CD4-positive, alpha-beta T cell treated with Interleukin-21 for 1 hour (primary cell): ENCODE measurements around the gene TSPO.

Experiments
- DNase-seq: peaks from one replicate; pipeline ENCODE4 v3.0.0-alpha.2; 2020

The TSPO gene

DNA sequence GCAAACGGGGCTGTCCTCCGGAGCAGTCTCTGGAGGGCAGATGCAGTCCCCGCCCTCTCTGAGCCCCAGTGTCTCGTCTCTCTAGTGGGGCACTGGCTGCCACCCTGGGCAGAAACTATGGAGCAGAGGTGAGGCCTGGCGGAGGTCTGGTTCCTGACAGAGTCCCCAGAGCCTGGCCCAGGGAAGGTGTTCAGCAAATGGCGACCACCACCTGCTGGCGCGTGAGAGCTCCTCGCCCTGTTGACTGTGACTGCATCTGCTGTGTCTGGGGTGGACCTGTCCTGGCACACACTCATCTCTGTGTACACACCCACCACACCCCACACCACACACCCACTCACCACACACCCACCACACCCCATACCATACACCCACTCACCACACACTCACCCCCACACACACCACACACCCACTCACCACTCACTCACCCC is 53.9 kb downstream of the TSPO start:
- no peak for DNase-seq

DNA sequence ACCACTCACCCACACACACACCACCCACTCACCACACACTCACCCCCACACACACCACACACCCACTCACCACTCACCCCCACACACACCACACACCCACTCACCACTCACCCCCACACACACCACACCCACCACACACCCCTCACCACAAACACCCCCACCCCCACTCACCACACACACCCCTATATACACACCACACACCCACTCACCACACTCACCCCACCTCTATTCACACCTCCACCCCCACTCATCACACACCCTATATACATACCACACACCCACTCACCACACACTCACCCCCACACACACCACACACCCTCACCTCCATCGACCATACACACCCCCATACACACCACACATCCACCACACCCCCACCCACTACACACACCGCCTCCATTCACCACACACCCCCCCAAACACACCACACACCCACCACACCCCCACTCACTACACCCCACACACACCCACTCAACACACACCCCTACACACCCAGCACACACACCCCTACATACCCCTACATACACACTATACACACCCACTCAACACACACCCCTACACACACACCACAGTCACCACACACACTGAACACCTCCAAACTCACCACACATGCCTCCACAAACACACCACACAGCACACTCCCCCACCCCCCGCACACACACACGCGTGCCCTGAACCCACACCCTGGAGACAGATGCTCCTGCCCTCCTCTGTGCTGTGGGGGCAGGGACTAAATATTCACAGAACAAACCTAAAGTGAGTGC is 54.6 kb downstream of the TSPO start:
- DNase-seq = peak; percentile 56

DNA sequence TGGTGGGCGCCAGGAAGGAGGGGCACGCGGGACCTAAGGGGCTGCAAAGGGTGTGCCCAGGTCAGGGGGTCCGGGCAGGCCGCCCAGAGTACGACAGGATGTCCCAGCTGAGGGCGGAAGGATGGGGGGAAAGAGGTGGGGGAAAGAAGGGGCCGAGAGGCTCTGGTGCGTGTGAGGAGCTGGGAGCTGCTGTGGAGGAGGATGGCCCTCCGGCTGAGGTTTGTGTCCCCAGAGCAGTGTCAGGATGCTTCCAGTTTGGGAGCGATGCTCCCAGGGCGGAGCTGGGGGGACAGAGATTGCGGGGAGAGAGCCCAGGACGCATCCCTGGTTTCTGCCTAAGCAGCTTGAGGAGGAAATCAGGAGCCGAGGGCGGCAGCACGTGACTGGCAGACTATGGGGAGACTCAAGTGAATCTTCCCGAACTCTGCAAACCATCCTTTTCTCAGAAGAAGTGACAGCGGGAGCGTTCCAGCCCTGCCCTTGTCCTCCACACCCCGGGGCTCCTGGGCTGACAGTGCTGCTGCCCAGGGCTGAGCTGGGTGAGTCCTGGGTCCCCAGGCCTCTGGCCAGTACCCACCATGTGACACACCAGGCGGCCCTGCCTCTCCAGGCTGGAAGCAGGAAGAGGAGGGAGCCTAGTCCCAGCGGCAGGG is 55.3 kb downstream of the TSPO start:
- DNase-seq = no peak

DNA sequence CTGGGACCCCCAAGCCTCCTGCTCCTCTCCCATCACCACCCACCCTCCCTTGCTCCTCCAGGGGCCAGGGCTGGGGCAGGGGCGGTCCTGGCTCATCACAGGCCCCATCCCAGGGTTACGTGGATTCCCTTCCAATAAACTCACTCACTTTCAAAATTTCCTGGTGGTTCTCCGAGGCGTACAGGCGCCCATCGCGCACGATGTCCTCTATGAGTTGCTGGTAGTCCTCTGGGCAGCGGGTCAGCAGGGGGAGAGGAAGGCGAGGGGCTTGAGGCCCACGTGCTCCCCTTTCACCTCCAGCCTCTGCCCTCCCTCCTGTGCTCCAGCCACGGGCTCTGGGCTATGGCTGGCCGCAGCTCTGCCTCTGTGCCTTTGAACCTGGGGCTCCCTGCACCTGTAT is 56.0 kb downstream of the TSPO start:
- DNase-seq = no peak

DNA sequence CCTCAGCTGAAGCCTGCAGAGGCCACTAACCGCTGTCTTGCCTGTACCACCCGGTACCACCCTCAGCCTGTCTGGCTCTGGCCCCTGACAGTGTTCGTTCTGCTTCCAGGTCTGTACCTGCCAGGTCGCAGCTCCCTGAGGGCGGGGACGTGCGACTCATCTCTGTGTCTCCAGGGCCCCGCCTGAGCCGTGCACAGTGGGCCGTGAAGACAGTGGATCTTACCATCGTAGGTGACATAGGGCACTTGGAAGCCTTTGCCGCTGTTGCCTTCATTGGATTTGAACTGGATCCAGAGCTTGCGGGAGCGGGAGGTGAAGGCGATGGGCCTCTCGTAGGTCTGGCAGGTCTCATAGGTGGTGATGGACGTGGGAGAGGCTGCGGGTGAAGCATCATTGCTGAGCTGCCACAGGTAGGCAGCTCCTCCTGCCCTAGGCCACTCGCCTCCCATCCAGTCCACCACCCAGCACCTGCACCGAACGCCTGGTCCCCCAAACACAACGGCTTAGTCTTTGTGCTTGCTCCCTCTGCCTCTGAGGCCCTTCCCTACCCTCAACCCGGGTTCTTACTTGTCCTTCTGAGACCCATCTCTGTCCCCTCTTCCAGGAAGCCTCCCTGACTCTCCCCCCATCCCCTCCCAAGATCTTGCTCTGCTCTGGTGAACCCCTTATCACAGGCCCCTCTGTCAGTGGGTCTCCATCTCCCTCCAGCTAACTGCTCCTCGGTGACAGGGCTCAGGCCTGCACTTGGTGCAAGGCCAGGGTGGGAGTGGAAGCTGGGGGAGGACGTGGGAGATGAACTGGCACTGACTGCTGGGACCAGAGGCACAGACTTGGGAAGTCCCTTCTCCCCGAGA is 56.7 kb downstream of the TSPO start:
- no peak for DNase-seq

DNA sequence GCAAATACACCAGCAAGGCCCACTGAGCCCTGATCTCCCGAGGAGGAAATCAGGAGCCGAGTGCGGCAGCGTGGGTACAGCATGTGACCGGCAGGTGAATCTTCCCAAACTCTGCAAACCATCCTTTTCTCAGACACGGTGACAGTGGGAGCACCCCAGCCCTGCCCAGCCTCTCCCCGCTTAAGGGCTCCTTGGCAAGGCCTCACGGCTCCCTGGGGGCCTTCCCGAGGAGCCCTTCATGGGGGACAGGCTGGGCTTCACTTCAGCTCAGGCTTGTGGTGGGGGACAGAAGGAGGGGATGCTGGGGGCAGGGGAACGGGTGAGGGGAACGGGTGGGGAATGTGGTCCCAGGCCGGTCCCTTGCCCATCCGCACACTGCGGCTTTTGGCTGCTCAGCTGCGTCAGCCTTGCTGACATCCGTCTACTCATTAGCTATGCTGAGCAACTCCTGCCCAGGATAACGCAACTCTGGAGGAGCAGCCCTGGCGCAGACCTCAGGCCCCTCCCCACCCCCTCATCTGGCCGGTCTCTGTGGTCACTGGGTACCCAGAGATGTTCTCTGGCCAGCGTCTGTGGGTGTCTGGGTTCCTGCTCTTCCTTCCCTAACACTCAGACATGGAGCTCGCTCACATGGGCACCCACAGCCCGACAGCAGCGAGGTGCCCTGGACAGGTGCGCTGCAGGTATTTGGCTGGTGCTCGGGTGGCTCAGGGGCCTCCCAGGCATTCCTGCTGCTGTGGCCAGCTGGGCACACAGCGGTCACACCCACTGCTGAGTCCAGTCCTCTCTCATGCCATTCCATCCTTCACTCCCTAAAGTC is 57.6 kb downstream of the TSPO start:
- no peak for DNase-seq

DNA sequence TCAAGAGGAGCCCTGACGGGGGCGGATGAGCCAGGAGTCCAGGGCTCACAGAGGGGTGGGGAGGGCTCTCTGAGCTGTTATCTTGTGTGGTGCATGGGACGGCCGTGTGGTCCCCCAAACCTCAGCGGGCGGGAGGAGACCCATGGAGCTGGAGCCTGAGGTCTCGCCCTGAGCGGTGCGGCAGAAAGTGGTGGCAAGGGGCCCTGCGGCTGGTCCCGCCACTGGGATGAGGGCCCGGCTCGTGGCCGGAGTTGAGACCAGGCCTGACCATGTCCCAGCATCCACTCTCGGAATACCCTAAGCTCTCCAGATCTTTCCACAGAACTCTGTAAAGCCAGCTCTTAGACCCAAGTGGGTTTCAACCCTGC is 58.1 kb downstream of the TSPO start:
- DNase-seq = no peak

DNA sequence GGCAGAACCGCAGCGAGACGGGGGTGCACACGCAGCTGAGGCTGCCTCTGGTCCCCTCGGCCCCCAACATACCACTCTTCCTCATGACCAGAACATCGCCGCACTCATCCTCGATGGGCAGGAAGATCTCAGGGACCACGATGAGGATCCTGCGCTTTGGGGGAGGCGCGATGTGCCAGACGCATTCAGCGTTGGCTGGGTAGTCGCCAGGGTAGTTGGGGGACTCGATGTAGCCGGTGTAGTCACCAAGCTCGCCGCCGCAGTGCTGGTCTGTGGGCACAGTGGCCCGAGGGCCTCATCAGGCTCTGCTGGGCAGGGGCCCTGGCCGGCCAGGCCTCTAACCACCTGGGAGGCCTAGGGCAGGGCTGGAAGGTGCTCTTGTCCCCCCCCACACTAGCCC is 58.6 kb downstream of the TSPO start:
- DNase-seq = no peak

DNA sequence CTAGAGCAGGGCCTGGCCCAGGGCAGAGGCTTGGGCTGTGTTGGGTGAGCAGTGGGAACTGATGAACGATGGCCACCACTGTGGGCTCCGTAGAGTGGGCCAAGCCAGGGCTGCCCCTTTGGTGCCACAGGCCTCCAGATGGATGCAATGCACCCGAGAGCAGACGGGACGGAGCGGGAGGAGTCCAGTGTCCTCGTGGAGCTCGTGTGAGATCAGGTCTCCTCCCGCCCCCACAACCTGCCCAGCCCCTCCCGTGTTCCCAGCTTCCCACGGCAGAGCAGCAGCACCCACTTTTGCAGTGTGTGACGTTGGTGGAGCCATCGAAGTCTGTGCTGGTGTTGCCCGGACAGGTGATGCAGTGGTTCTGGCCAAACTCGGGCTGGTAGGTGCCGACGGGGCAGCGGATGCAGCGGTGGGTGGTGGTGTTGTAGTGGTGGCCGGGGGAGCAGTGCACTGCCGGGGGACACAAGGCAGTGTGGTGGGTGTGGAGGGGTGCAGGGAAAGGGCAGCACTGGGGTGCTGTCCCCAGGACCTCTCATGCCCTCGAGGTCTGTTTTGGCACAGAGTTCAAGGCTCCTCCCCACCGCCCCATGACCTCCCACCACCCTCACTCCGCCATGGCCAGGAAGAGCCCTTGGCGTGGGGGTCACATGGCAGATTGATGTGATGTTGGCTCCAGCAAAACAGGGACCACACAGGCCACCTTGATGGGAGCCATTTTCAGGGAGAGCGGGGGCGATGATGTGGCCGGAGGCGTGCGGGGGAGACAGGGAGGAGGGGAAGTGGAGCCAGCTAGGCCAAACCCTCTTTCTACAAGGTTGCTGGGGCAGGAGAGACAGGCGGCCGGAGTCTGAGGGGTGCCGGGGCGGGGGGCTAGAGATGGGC is 59.5 kb downstream of the TSPO start:
- no peak for DNase-seq

DNA sequence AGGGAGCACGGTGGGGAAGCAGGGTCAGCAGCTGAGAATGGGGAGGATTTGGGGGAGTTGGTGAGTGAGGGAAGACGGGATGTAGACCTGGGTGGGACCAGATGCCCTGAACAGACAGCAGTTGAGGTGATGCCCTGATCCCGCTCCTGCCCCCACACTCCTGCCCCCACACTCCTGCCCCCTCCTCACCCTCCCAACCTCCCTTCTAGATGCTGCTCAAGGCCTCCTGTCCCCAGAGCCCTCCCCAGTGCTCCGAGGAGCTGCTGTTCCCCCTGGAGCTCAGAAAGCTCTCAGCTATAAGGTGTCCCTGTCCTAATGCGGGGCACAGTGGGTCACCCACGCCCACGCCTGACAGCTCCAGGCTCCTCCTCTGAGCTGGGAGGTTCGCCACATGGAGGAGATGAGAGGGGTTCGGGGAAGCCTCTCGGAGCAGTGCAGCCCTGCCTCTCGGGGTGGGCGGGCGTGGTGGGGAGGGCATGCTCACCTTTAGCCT is 60.6 kb downstream of the TSPO start:
- no peak for DNase-seq

DNA sequence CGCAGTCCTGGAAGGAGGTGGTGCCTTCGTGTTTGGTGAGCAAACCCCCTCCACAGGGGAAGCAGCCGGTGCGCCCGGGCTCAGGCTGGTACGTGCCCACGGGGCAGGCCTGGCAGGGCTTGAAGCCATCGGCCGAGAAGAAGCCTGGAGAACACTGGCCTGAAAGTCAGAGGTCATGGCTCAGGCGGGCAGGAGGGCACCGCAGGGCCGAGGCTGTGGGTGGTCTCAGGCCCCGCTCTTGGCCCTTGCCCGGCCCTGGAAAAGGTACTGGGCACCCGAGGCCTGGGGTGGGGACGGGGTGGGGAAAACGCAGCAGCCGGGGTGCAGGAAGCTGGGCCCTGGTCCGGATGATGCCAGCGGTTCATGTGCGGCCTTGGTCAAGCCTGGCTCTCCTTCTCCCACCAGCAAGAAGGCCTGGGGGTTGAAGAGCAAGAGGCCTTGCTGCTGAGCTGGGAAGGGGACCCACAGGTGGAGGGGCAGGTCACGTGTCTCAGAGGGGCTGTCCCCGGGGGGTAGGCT is 61.1 kb downstream of the TSPO start:
- DNase-seq = no peak
